GM12878 (cell line): ENCODE measurements around the gene TMEM181. TPM values are rescaled to one million over a fixed set of nuclear protein-coding genes. Genes with fewer than 3 reads are reported as not detected.

Source experiments
- ATAC-seq: fragments of 200-7000 bp; cut with Tn5 transposase; 3 replicates; pipeline ENCODE4 v1.9.1; 2020; ENCODE audit warnings: mild to moderate bottlenecking, moderate library complexity
- BruUV-seq: library from RNA; stranded (reverse); fragments of 400-500 nt; replicated peaks from 2 replicates; lab custom pipeline; 2021; lab: Mats Ljungman, UMichigan
- CTCF ChIA-PET: fragments of 300-600 bp; sonication (Branson Sonifier 250); formaldehyde crosslinking; extraction: SDS; loops from one replicate; lab custom pipeline; 2021; ENCODE audit warnings: inconsistent platforms; lab: Yijun Ruan, JAX
- POLR2A ChIA-PET: fragments of 350-600 bp; formaldehyde crosslinking; extraction: SDS; loops from one replicate; lab custom pipeline; 2021; ENCODE audit warnings: inconsistent platforms; lab: Charles Lee
- RAD21 ChIA-PET: fragments of 300-600 bp; sonication (Branson Sonifier 250); formaldehyde crosslinking; loops from one replicate; lab custom pipeline; 2023; ENCODE audit warnings: antibody characterized with exemption; ENCODE audit not compliant: unreplicated experiment; lab: Charles Lee
- SMC1A ChIA-PET: fragments of 300-600 bp; sonication (Branson Sonifier 250); formaldehyde crosslinking; loops from one replicate; lab custom pipeline; 2023; ENCODE audit not compliant: unreplicated experiment, uncharacterized antibody; lab: Charles Lee
- DNase-seq: peaks from one replicate; pipeline ENCODE4 v3.0.0-alpha.2; 2011; ENCODE audit warnings: low read depth, low spot score
- FAIRE-seq: peaks from 3 replicates; lab custom pipeline; 2011; peaks lifted over from hg19 to GRCh38; lab: Jason Lieb, UNC
- H2AFZ ChIP-seq: 2 replicates; pipeline ENCODE4 v1.6.0; 2011; ENCODE audit warnings: low read depth, low read length, control low read depth; ENCODE audit not compliant: control insufficient read depth
- H3K27ac ChIP-seq: 2 replicates; pipeline ENCODE4 v1.5.1; 2011; ENCODE audit warnings: control low read depth; ENCODE audit not compliant: control insufficient read depth, insufficient read depth
- H3K27me3 ChIP-seq, 2 experiments: replicated peaks in 1 of 2; 2 replicates each; pipeline versions ENCODE4 v1.6.0 to v1.6.1; 2011; ENCODE audit warnings: low read length in 1 of 2; ENCODE audit not compliant: control insufficient read depth in 2 of 2, insufficient read depth in 2 of 2
- H3K36me3 ChIP-seq, 2 experiments: 2 replicates each; pipeline ENCODE4 v1.5.1; 2011; ENCODE audit warnings: low read length in 1 of 2; ENCODE audit not compliant: control insufficient read depth in 2 of 2, insufficient read depth in 2 of 2
- H3K4me1 ChIP-seq: 2 replicates; pipeline ENCODE4 v1.6.1; 2011; ENCODE audit warnings: mild to moderate bottlenecking, low read length, moderate library complexity, mixed read lengths; ENCODE audit not compliant: control insufficient read depth, insufficient read depth
- H3K4me2 ChIP-seq: 2 replicates; pipeline ENCODE4 v1.6.0; 2011; ENCODE audit warnings: control low read depth; ENCODE audit not compliant: control insufficient read depth, insufficient read depth
- H3K4me3 ChIP-seq: fragments of 200-600 bp; sonication (generic); 2 replicates; pipeline ENCODE4 v1.5.1; 2016
- H3K79me2 ChIP-seq: 2 replicates; pipeline ENCODE4 v1.6.0; 2011; ENCODE audit warnings: low read length; ENCODE audit not compliant: control insufficient read depth, insufficient read depth
- H3K9ac ChIP-seq: 2 replicates; pipeline ENCODE4 v1.8.0; 2011; ENCODE audit warnings: low read length, control low read depth, mixed read lengths; ENCODE audit not compliant: control insufficient read depth, insufficient read depth
- H3K9me3 ChIP-seq: replicated peaks from 3 replicates; pipeline ENCODE4 v1.5.1; 2011; ENCODE audit warnings: mild to moderate bottlenecking, low read length; ENCODE audit not compliant: control insufficient read depth, insufficient read depth
- H4K20me1 ChIP-seq: 2 replicates; pipeline ENCODE4 v1.6.0; 2011; ENCODE audit not compliant: control insufficient read depth, insufficient read depth
- RBBP5 ChIP-seq: fragments of 200-600 bp; sonication (generic); conservative IDR thresholded peaks from 2 replicates; pipeline ENCODE4 v1.6.1; 2016
- ZBED1 ChIP-seq: IDR thresholded peaks from 2 replicates; pipeline ENCODE4 v1.6.1; 2016; ENCODE audit warnings: borderline replicate concordance
- whole genome bisulfite sequencing: methylation state at CpG from one replicate; pipeline ENCODE4 v1.1.6; 2016; ENCODE audit warnings: low lambda C conversion rate; ENCODE audit not compliant: insufficient replicate concordance, insufficient coverage; ENCODE audit errors: missing lambda C conversion rate; 5-methylcytosine and 5-hydroxymethylcytosine counted together
- in situ Hi-C: fragments of 300-500 bp; cut with MboI; formaldehyde crosslinking; loops from 9 replicates; pipeline ENCODE4 v1.14.3; 2018; ENCODE audit warnings: mixed read lengths
- intact Hi-C: fragments of 100-400 bp; cut with micrococcal nuclease; formaldehyde crosslinking; loops from one replicate; pipeline ENCODE4 v1.14.2; 2022; ENCODE audit not compliant: unreplicated experiment
- polyA plus RNA-seq, 11 experiments: library from polyadenylated mRNA; depleted of rRNA in 4 of 11; unstranded in 6 of 11; stranded (reverse) in 5 of 11; fragments of >200 nt; fragmentation: Nextera tagmentation in 4 of 11; fragmentation: Illumina TruSeq in 1 of 11; extraction: Ambion mirVana in 4 of 11; extraction: Trizol in 1 of 11; gene quantifications; 1 replicate in 1 of 11; 2 replicates in 10 of 11; pipeline versions ENCODE4 v1.2.1 to v1.2.3, GENCODE V29; 2011 to 2016; ENCODE audit warnings: inconsistent platforms in 2 of 11, missing spikeins in 2 of 11, low read depth in 1 of 11
- total RNA-seq, 4 experiments: library from RNA; depleted of rRNA in 3 of 4; stranded (reverse); fragments of >200 nt in 3 of 4; fragmentation: Illumina TruSeq in 1 of 4; extraction: Trizol in 1 of 4; gene quantifications; 2 replicates each; pipeline versions ENCODE4 v1.2.1 to v1.2.3, GENCODE V29; 2013 to 2021
- TF ChIP-seq, protein P1 (sequence below): IDR thresholded peaks from 2 replicates; pipeline ENCODE4 v1.6.1; 2012; ENCODE audit warnings: low read depth, low read length, improper control_type of control experiment
- TF ChIP-seq, protein P2 (sequence below), 3 experiments: IDR thresholded peaks in 2 of 3; conservative IDR thresholded peaks in 1 of 3; 2 replicates each; pipeline ENCODE4 v1.5.1; 2011; ENCODE audit warnings: low read depth in 3 of 3, low read length in 3 of 3, mild to moderate bottlenecking in 3 of 3, control low read depth in 2 of 3, moderate library complexity in 2 of 3, inconsistent platforms in 1 of 3, mixed read lengths in 1 of 3; ENCODE audit not compliant: control insufficient read depth in 2 of 3, insufficient read depth in 1 of 3; ENCODE audit errors: extremely low read depth in 1 of 3

TMEM181 gene
- total and polyA plus RNA-seq, 10 of the 15 experiments (the other 5 are each of a cell fraction or from before 2014, with no cell fraction given), result 1.5 to 7.9 (median 5.2) TPM

GRCh38 chr6:158565482-158566040 lies 5.7 kb downstream of the TMEM181 start:
- RAD21 ChIA-PET, result no interaction called here
- Histone ChIP-seq H4K20me1 (no peaks in the 10 kb centered on the region; the same call in 1 of the 2 replicates), H3K4me1 (peaks cover 8% of the 10 kb centered on the region), H3K4me3 (no peak overlapping the region), H3K4me2 (no peak overlapping the region), H2AFZ (no peak overlapping the region), H3K9ac (no peak overlapping the region), H3K9me3 (no peaks in the 10 kb centered on the region), H3K27me3 (no peaks in the 10 kb centered on the region), H3K79me2 (peaks cover 11% of the 10 kb centered on the region), H3K36me3 (no peaks in the 10 kb centered on the region; a peak in 1 of 4 replicates)
- POLR2A ChIA-PET, result no interaction called here
- intact Hi-C loops (no loop called here), in situ Hi-C loops (no loop called here)
- BruUV-seq, result no TSS peak
- no peak for FAIRE-seq
- ATAC-seq, result no peak
- CTCF ChIA-PET, result no interaction called here
- SMC1A ChIA-PET, result no interaction called here
- DNase-seq, result no peak
- 98% methylated on average over 14 of the region's 14 CpGs for WGBS
- TF ChIP-seq, protein P1, sequence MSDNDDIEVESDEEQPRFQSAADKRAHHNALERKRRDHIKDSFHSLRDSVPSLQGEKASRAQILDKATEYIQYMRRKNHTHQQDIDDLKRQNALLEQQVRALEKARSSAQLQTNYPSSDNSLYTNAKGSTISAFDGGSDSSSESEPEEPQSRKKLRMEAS, result no peak
- TF ChIP-seq RBBP5, result no peak
- no peak for TF ChIP-seq ZBED1
- TF ChIP-seq, protein P2, sequence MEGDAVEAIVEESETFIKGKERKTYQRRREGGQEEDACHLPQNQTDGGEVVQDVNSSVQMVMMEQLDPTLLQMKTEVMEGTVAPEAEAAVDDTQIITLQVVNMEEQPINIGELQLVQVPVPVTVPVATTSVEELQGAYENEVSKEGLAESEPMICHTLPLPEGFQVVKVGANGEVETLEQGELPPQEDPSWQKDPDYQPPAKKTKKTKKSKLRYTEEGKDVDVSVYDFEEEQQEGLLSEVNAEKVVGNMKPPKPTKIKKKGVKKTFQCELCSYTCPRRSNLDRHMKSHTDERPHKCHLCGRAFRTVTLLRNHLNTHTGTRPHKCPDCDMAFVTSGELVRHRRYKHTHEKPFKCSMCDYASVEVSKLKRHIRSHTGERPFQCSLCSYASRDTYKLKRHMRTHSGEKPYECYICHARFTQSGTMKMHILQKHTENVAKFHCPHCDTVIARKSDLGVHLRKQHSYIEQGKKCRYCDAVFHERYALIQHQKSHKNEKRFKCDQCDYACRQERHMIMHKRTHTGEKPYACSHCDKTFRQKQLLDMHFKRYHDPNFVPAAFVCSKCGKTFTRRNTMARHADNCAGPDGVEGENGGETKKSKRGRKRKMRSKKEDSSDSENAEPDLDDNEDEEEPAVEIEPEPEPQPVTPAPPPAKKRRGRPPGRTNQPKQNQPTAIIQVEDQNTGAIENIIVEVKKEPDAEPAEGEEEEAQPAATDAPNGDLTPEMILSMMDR (IDR thresholded peaks at IDR 0.05 in 2 of 3, conservative IDR thresholded peaks at IDR 0.05 in 1 of 3; ENCODE audit: control insufficient read depth in 2 of 3, extremely low read depth in 1 of 3, insufficient read depth in 1 of 3, low read depth in 3 of 3, low read length in 3 of 3), result peak in 1 of 3 experiments; percentile 21; a peak in 1 of 6 replicates
- TF ChIP-seq, all 136 proteins: peak for 1
- H3K27ac ChIP-seq, result no peak overlapping the region
